Middle frontal gyrus (tissue), 1 donor: ENCODE measurements around the gene KCTD21.

Experiments
- DNase-seq: peaks from one replicate; pipeline ENCODE4 v3.0.0-alpha.2; 2015; ENCODE audit warnings: low spot score; ENCODE audit errors: extremely low spot score

Gene KCTD21

GRCh38 chr11:78147807-78148206 is 40.6 kb downstream of the KCTD21 start:
- DNase-seq, result no peak

- DNase-seq, result no peak
Measured at GRCh38 chr11:78145511-78146025, 42.9 kb downstream of the KCTD21 start.

GRCh38 chr11:78140392-78141077 is 47.9 kb downstream of the KCTD21 start:
- no peak for DNase-seq

- peak; percentile 95 for DNase-seq
Measured at GRCh38 chr11:78139422-78140391, 48.7 kb downstream of the KCTD21 start, which contains the start of gene ALG8. TSS of gene ALG8 (minus strand) at chr11:78139626. CDS start at chr11:78139588, 38 bp downstream.

GRCh38 chr11:78138694-78139421 is 49.6 kb downstream of the KCTD21 start:
- no peak for DNase-seq

- DNase-seq, result no peak
Measured at GRCh38 chr11:78138291-78138690, 50.1 kb downstream of the KCTD21 start.

- DNase-seq, result no peak
Measured at GRCh38 chr11:78132475-78132874, 56.0 kb downstream of the KCTD21 start.

- DNase-seq, result no peak
Measured at GRCh38 chr11:78131956-78132355, 56.5 kb downstream of the KCTD21 start.

- DNase-seq, result no peak
Measured at GRCh38 chr11:78127403-78127802, 61.0 kb downstream of the KCTD21 start.
